GM23338 (cell line): ENCODE data around the gene PLET1. TPM values are rescaled to one million over a fixed set of nuclear protein-coding genes. Genes with fewer than 3 reads are reported as not detected.

Source experiments
- ATAC-seq: fragments of 200-7000 bp; cut with Tn5 transposase; 3 replicates; pipeline ENCODE4 v1.9.1; 2020
- DNase-seq: peaks from one replicate; pipeline ENCODE4 v3.0.0-alpha.2; 2015; ENCODE audit warnings: low spot score
- H2AFZ ChIP-seq: fragments of 200-600 bp; sonication (generic); 2 replicates; pipeline ENCODE4 v1.8.0; 2016; ENCODE audit warnings: antibody characterized with exemption, mild to moderate bottlenecking, moderate library complexity
- H3F3A ChIP-seq: fragments of 200-600 bp; sonication (generic); replicated peaks from 2 replicates; pipeline ENCODE4 v1.8.0; 2017; ENCODE audit warnings: antibody characterized with exemption, mixed run types, low read depth
- H3K27ac ChIP-seq: fragments of 200-600 bp; sonication (generic); 2 replicates; pipeline ENCODE4 v1.6.1; 2016; ENCODE audit warnings: low read depth
- H3K27me3 ChIP-seq: fragments of 200-600 bp; sonication (generic); 2 replicates; pipeline ENCODE4 v1.8.0; 2016; ENCODE audit warnings: mild to moderate bottlenecking, mixed run types, moderate library complexity; ENCODE audit not compliant: insufficient read depth
- H3K36me3 ChIP-seq: fragments of 200-600 bp; sonication (generic); 2 replicates; pipeline ENCODE4 v1.8.0; 2016; ENCODE audit warnings: mild to moderate bottlenecking; ENCODE audit not compliant: insufficient read depth
- H3K4me1 ChIP-seq: fragments of 200-600 bp; sonication (generic); 2 replicates; pipeline ENCODE4 v1.8.0; 2016; ENCODE audit warnings: mild to moderate bottlenecking, moderate library complexity; ENCODE audit not compliant: insufficient read depth
- H3K4me2 ChIP-seq: fragments of 200-600 bp; sonication (generic); 2 replicates; pipeline ENCODE4 v1.7.1; 2017; ENCODE audit warnings: mixed run types
- H3K4me3 ChIP-seq: fragments of 200-600 bp; sonication (generic); 2 replicates; pipeline ENCODE4 v1.6.1; 2016; ENCODE audit warnings: mixed run types
- H3K79me2 ChIP-seq: fragments of 200-600 bp; sonication (generic); replicated peaks from 2 replicates; pipeline ENCODE4 v1.8.0; 2017; ENCODE audit warnings: mild to moderate bottlenecking; ENCODE audit not compliant: insufficient read depth
- H3K9me2 ChIP-seq: fragments of 200-600 bp; sonication (generic); 2 replicates; pipeline ENCODE4 v1.8.0; 2017; ENCODE audit not compliant: insufficient read depth
- H4K20me1 ChIP-seq: fragments of 200-600 bp; sonication (generic); replicated peaks from 2 replicates; pipeline ENCODE4 v1.8.0; 2017; ENCODE audit warnings: mild to moderate bottlenecking; ENCODE audit not compliant: insufficient read depth
- H3K27ac Mint-ChIP-seq: 2 replicates; pipeline ENCODE4 v1.8.0; 2020; ENCODE audit warnings: inconsistent platforms, mild to moderate bottlenecking, moderate library complexity, mixed read lengths
- H3K27me3 Mint-ChIP-seq: 3 replicates; pipeline ENCODE4 v1.8.0; 2022; ENCODE audit warnings: low read depth, mild to moderate bottlenecking, moderate library complexity, mixed read lengths, inconsistent platforms; ENCODE audit not compliant: insufficient read depth, poor library complexity
- H3K36me3 Mint-ChIP-seq: 3 replicates; pipeline ENCODE4 v1.8.0; 2021; ENCODE audit warnings: low read depth, mild to moderate bottlenecking, inconsistent platforms, moderate library complexity, mixed read lengths
- H3K4me1 Mint-ChIP-seq: 3 replicates; pipeline ENCODE4 v1.8.0; 2020; ENCODE audit warnings: mild to moderate bottlenecking, inconsistent platforms, mixed read lengths
- H3K4me3 Mint-ChIP-seq: 3 replicates; pipeline ENCODE4 v1.8.0; 2021; ENCODE audit warnings: moderate library complexity, mild to moderate bottlenecking, inconsistent platforms, mixed read lengths
- H3K9me3 Mint-ChIP-seq: 3 replicates; pipeline ENCODE4 v1.8.0; 2020; ENCODE audit warnings: moderate library complexity, mild to moderate bottlenecking, inconsistent platforms, mixed read lengths
- ETS1 ChIP-seq: IDR thresholded peaks from 2 replicates; pipeline ENCODE4 v1.6.1; 2016; ENCODE audit warnings: antibody characterized with exemption
- REST ChIP-seq: IDR thresholded peaks from one replicate; pipeline ENCODE4 v1.6.1; 2018; ENCODE audit warnings: antibody characterized with exemption; ENCODE audit not compliant: unreplicated experiment
- STAT1 ChIP-seq: IDR thresholded peaks from one replicate; pipeline ENCODE4 v1.6.1; 2016; ENCODE audit warnings: antibody characterized with exemption; ENCODE audit not compliant: unreplicated experiment
- ZNF331 ChIP-seq: fragments of 250-450 bp; sonication (Bioruptor Pico); IDR thresholded peaks from 2 replicates; pipeline ENCODE4 v1.5.0; 2020; ENCODE audit warnings: low read depth, mild to moderate bottlenecking, moderate library complexity
- ZNF462 ChIP-seq: fragments of 250-450 bp; sonication (Bioruptor Pico); IDR thresholded peaks from 2 replicates; pipeline ENCODE4 v1.5.0; 2020; ENCODE audit warnings: mild to moderate bottlenecking, moderate library complexity
- polyA plus RNA-seq: library from polyadenylated mRNA; unstranded; fragments of >200 nt; fragmentation: Nextera tagmentation; extraction: Ambion mirVana; gene quantifications from 2 replicates; pipeline ENCODE4 v1.2.1, GENCODE V29; 2016
- total RNA-seq: library from RNA; depleted of rRNA; stranded (reverse); fragments of >200 nt; shearing (Covaris generic); gene quantifications from 2 replicates; pipeline ENCODE4 v1.2.3, GENCODE V29; 2014

Gene PLET1
- total and polyA plus RNA-seq, 2 experiments from 2014 or later = not detected

GRCh38 chr11:112304914-112305313 lies 44.3 kb upstream of the PLET1 start:
- peaks cover 2% of the 10 kb centered on the region for H3K27me3 Mint-ChIP-seq
- TF ChIP-seq ETS1 = no peak
- TF ChIP-seq REST = no peak
- no peak for TF ChIP-seq ZNF462 (CRISPR knock-in tag)
- TF ChIP-seq ZNF331 (CRISPR knock-in tag) = no peak
- TF ChIP-seq STAT1 = no peak

More at GRCh38 chr11:112304914-112305313, 44.3 kb upstream of the PLET1 start:
- Histone ChIP-seq H3K27me3 (no peaks in the 10 kb centered on the region), H4K20me1 (no peaks in the 10 kb centered on the region), H3K79me2 (no peaks in the 10 kb centered on the region), H3K4me3 (no peak overlapping the region), H2AFZ (no peak overlapping the region), H3K27ac (no peak overlapping the region), H3K4me1 (peaks cover 13% of the 10 kb centered on the region), H3F3A (no peaks in the 10 kb centered on the region), H3K36me3 (no peaks in the 10 kb centered on the region), H3K9me2 (no peaks in the 10 kb centered on the region), H3K4me2 (no peak overlapping the region)
- Mint-ChIP-seq H3K9me3 (peaks cover 3% of the 10 kb centered on the region; the same call in 2 of the 3 replicates), H3K36me3 (no peaks in the 10 kb centered on the region), H3K4me3 (no peak overlapping the region), H3K4me1 (peaks cover 18% of the 10 kb centered on the region), H3K27ac (no peak overlapping the region)
- no peak for ATAC-seq
- DNase-seq = no peak
